ENCODE results near the gene IL22RA1.

The IL22RA1 gene

GRCh38 chr1:24118410-24119242 lies 24.3 kb downstream of the IL22RA1 start:
- no peak for DNase-seq (ENCODE audit: extremely low spot score, insufficient read length, low read depth)

GRCh38 chr1:24117722-24118409 lies 25.1 kb downstream of the IL22RA1 start:
- FAIRE-seq (no peak), DNase-seq (ENCODE audit: extremely low spot score, insufficient read length, low read depth) (no peak)

More at GRCh38 chr1:24118410-24119242, 24.3 kb downstream of the IL22RA1 start:
- FAIRE-seq, result no peak

- no peak for DNase-seq (ENCODE audit: extremely low spot score, insufficient read length, low read depth)
- no peak for FAIRE-seq
Observed at GRCh38 chr1:24117132-24117531, 25.8 kb downstream of the IL22RA1 start.

GRCh38 chr1:24114753-24115152 lies 28.2 kb downstream of the IL22RA1 start:
- DNase-seq (ENCODE audit: extremely low spot score, insufficient read length, low read depth) (no peak), FAIRE-seq (no peak)

GRCh38 chr1:24113641-24114033 lies 29.3 kb downstream of the IL22RA1 start:
- FAIRE-seq (no peak), DNase-seq (ENCODE audit: extremely low spot score, insufficient read length, low read depth) (no peak)

GRCh38 chr1:24111996-24112779 lies 30.8 kb downstream of the IL22RA1 start, which contains the start of gene MYOM3:
Gene MYOM3, minus strand, starts transcription at chr1:24112135. Its CDS starts 3,499 bp downstream, at chr1:24108636.
- peak; percentile 29 for DNase-seq (ENCODE audit: extremely low spot score, insufficient read length, low read depth)
- FAIRE-seq, result no peak

GRCh38 chr1:24111262-24111995 lies 31.5 kb downstream of the IL22RA1 start:
- FAIRE-seq (no peak), DNase-seq (ENCODE audit: extremely low spot score, insufficient read length, low read depth) (no peak)

GRCh38 chr1:24110642-24111261 lies 32.2 kb downstream of the IL22RA1 start:
- no peak for FAIRE-seq

GRCh38 chr1:24109686-24110475 lies 33.1 kb downstream of the IL22RA1 start:
- no peak for FAIRE-seq
- DNase-seq (ENCODE audit: extremely low spot score, insufficient read length, low read depth), result no peak

More at GRCh38 chr1:24110642-24111261, 32.2 kb downstream of the IL22RA1 start:
- no peak for DNase-seq (ENCODE audit: extremely low spot score, insufficient read length, low read depth)

GRCh38 chr1:24109166-24109483 lies 33.8 kb downstream of the IL22RA1 start:
- FAIRE-seq (no peak), DNase-seq (ENCODE audit: extremely low spot score, insufficient read length, low read depth) (no peak)

GRCh38 chr1:24108334-24109165 lies 34.4 kb downstream of the IL22RA1 start:
- FAIRE-seq (no peak), DNase-seq (ENCODE audit: extremely low spot score, insufficient read length, low read depth) (no peak)

GRCh38 chr1:24107462-24108138 lies 35.3 kb downstream of the IL22RA1 start:
- FAIRE-seq, result no peak
- no peak for DNase-seq (ENCODE audit: extremely low spot score, insufficient read length, low read depth)

GRCh38 chr1:24105368-24106160 lies 37.4 kb downstream of the IL22RA1 start:
- DNase-seq (ENCODE audit: extremely low spot score, insufficient read length, low read depth), result no peak
- FAIRE-seq, result no peak

- FAIRE-seq, result no peak
- DNase-seq (ENCODE audit: extremely low spot score, insufficient read length, low read depth), result no peak
Observed at GRCh38 chr1:24104854-24105253, 38.1 kb downstream of the IL22RA1 start.

- no peak for DNase-seq (ENCODE audit: extremely low spot score, insufficient read length, low read depth)
- FAIRE-seq, result no peak
Observed at GRCh38 chr1:24103879-24104278, 39.1 kb downstream of the IL22RA1 start.

- no peak for FAIRE-seq
- no peak for DNase-seq (ENCODE audit: extremely low spot score, insufficient read length, low read depth)
Observed at GRCh38 chr1:24103408-24103807, 39.5 kb downstream of the IL22RA1 start.

GRCh38 chr1:24102961-24103360 lies 40.0 kb downstream of the IL22RA1 start:
- DNase-seq (ENCODE audit: extremely low spot score, insufficient read length, low read depth) (no peak), FAIRE-seq (no peak)
